NCI-H526 (cell line): ENCODE measurements around the gene ABCG4.
"Not testable (repeated sequence)": the region's sequence is repeated elsewhere in the genome, so short reads cannot be mapped to it uniquely, and the experiment has no call there.

Experiments
- DNase-seq, 2 experiments: peaks; one replicate each; lab custom pipeline; 2025; lab: John Stamatoyannopoulos, UW

Gene ABCG4

GRCh38 chr11:119181677-119182412, 33.0 kb downstream of the ABCG4 start:
- no peak for DNase-seq

DNA sequence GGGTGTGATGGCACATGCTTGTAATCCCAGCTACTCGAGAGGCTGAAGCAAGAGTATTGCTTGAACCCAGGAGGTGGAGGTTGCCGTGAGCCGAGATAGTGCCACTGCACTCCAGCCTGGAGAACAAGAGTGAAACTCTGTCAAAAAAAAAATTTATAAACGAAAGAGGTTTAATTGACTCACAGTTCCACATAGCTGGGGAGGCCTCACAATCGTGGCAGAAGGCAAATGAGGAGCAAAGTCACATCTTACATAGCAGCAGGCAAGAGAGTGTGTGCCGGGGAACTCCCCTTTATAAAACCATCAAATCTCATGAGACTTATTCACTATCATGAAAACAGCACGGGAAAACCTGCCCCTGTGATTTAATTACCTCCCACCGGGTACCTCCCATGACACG, 35.5 kb downstream of the ABCG4 start:
- DNase-seq: not testable (repeated sequence)

GRCh38 chr11:119185981-119186634, 37.3 kb downstream of the ABCG4 start:
- DNase-seq: no peak

DNA sequence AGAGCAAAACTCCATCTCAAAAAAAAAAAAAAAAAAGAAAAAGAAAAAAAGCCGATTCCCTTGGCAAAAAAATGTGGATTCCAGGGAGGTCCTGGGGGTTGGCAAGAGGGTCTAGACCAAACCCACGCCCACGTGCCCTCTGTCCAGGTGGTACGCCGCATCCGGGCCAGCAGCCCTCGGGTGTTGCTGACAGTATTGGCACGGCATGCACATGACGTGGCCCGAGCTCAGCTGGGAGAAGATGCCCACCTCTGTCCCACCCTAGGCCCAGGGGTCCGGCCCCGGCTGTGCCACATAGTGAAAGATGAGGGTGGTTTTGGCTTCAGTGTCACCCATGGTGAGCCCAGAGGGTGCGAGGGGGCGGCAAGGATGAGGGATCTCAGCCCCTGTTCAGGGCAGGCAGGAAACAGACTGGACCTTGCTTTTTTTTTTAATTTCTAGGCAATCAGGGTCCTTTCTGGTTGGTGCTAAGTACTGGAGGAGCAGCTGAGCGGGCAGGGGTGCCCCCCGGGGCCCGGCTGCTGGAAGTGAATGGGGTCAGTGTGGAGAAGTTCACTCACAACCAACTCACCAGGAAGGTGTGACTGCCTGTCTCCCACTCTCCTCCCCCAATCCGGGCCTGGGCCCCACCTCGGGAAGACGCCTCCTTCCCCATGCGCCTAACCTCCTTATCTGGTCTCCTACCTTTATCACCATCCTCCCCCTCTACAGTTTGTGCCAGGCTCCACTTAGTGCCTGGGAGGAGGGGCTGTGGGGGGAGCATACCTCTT, 38.5 kb downstream of the ABCG4 start:
- DNase-seq: no peak

GRCh38 chr11:119188067-119188466, 39.2 kb downstream of the ABCG4 start:
- DNase-seq: no peak

GRCh38 chr11:119188887-119189286, 40.0 kb downstream of the ABCG4 start:
- DNase-seq: no peak

DNA sequence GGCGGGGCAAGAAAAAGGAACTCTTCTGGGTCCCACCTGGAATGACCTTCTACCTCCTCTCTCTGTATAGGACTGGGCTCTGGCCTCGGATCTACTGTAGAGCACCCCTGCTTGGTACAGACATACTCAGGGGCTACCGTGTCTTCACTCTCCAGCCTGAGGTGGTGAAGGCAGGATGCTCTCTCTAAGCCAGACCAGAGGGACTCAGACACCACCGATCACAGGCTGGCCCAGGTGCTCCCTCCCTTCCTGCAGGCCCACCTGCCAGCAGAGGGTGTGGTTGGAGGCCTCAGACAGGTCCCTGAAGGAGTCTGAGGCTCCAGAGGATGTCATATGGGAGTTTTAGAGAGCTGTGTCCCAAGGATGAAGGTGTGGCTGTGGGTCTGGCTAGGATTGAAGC, 40.5 kb downstream of the ABCG4 start:
- peak in 1 of 2 experiments; percentile 31 for DNase-seq

DNA sequence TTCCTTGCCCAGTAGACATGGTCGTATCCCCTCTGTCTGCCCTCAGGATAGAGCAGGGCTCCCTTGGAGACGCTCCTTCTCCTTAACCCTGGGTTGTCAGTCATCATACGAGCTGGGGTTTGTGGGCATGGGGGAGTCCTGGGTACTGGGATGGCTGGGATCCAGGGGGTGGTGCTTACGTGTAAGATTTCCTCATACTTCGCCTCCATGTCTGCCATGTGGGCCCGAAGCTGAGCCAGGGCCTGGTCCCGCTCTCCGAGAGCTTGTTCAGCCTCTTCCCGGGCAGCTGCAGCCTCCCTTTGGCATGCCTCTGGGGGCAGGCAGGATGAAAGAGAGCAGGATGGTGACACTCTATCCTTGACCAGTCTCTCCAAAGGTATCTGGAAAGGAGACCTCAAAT, 41.7 kb downstream of the ABCG4 start:
- DNase-seq: no peak

- not testable (repeated sequence) for DNase-seq
Measured at GRCh38 chr11:119191265-119191664, 42.4 kb downstream of the ABCG4 start.

GRCh38 chr11:119192111-119192510, 43.3 kb downstream of the ABCG4 start:
- DNase-seq: no peak

- no peak for DNase-seq
Measured at GRCh38 chr11:119193001-119193400, 44.1 kb downstream of the ABCG4 start.

- no peak for DNase-seq
Measured at GRCh38 chr11:119193626-119194025, 44.8 kb downstream of the ABCG4 start.

DNA sequence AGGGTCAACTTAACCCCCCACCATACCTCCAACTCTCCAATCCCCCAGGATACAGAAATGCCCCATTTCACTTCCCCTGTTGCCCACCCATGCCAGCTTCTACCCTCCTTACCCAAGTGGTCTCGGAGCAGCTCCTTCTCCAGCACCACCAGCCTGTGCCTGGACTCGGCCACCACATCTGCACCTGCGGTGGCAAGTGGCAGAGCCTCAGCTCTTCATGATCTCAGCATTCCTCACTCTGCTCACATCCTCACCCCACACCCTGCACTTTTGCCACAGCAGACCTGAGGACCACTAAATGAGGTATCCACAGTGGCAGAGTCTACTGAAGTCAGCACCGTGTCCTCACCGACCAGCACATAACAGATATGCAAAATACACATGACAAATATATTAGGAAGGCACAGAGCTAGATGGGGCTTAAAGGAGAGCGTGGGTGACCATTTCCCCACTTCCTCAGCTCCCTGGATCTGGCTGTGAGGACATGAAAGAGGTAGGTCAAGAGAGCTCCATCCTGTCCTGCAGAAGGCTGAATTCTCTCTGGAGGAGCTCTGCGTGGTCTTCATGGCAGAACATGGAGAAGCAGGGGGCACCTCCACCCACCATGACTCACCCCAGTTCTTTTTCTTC, 46.1 kb downstream of the ABCG4 start:
- no peak for DNase-seq

DNA sequence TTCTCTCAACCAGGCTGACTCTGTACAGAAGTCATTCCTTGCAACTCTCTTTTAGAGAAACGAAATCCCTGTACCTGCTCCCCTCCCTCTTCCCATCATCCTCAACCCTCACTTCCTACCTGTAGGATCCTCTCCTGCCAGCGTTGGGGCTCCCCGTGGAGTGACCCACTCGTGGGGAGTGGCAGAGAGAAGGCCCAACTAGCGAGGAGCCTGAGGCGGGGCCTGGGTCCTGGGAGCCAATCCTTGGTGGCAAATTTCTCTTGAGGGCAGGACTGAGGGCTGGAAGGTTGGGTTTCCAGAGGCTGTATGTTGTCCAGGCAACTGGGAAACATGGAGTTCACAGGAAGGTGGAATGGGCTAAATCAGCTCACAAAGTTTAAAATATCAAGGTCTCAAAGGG, 46.8 kb downstream of the ABCG4 start:
- DNase-seq: peak; percentile 50 to 77

GRCh38 chr11:119196833-119197483, 48.1 kb downstream of the ABCG4 start:
- peak; percentile 94 to 98 for DNase-seq

DNA sequence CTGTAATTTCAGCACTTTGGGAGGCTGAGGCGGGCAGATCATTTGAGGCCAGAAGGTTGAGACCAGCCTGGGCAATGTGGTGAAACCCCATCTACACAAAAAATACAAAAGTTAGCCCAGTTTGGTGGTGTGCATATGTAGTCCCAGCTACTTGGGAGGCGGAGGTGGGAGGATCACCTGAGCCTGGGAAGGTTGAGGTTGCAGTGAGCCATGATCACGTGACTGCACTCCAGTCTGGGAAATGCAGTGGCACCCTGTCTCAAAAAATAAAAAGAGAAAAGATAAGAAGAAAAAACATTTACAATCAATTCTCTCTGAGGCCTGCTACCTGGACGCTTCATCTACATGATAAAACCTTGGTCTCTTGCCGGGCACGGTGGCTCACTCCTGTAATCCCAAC, 50.1 kb downstream of the ABCG4 start:
- no peak for DNase-seq

DNA sequence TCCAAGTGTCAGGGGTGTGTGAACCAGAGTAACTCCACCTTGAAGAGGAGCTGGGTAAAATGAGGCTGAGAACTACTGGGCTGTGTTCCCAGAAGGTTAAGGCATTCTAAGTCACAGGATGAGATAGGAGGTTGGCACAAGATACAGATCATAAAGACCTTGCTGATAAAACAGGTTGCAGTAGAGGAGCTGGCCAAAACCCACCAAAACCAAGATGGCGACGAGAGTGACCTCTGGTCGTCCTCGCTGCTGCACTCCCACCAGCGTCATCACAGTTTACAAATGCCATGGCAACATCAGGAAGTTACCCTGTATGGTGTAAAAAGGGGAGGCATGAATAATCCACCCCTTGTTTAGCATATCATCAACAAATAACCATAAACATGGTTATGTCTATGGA, 52.4 kb downstream of the ABCG4 start:
- not testable (repeated sequence) for DNase-seq

- no peak for DNase-seq
Measured at GRCh38 chr11:119202554-119202953, 53.7 kb downstream of the ABCG4 start.

DNA sequence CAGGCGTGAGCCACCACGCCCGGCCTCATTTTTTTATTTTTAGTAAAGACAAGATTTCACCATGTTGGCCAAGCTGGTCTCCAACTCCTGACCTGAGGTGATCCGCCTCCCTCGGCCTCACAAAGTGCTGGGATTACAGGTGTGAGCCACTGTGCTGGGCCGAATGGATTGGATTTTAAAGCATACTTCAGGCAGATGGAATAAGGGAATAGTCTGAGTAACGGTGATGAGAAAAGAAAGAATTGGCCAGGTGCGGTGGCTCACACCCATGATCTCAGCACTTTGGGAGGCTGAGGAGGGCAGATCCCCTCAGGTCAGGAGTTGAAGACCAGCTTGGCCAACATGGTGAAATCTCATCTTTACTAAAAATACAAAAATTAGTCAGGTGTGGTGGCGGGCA, 55.2 kb downstream of the ABCG4 start:
- DNase-seq: no peak

GRCh38 chr11:119205080-119205479, 56.2 kb downstream of the ABCG4 start:
- no peak for DNase-seq

DNA sequence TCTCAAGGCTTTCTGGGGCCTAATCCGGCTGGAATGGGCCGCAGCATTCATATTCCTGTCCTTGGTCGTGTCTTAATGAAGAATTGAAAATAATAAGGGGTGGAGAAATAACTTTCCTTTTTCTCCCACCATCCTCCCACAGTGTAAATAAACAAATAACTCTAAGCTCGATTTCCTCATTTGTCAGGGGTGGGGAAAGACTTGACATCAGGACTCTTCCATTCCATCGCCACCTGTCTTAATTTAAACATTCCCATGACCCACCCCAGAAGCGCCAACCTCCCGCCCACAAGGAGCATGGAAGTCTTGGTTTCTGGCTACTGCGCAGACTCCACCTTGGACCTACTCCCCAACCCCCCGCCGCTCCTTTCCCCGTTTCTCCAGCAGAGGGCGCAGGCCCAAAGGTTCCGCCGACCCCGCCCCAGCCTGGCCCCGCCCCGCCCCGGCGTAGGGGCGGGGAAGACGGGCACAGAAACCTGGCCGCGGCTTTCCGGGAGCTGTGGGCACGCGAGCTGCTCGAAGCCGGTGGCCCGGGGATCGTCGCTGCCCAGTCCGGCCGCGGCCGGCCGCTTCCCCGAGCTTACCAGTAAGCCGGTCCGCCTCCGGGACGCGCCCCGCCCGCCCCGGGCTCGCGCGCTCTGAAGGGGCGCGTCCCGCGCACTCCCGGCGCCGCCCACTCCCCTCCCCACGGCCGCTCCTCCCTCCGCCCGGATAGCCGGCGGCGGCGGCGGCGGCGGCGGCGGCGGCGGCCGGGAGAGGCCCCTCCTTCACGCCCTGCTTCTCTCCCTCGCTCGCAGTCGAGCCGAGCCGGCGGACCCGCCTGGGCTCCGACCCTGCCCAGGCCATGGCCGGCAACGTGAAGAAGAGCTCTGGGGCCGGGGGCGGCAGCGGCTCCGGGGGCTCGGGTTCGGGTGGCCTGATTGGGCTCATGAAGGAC, 57.0 kb downstream of the ABCG4 start, which contains the start of gene CBL:
Gene CBL (plus strand): TSS at position 766 of the 937 bp plus-strand sequence. CDS start 79 bp downstream, at position 845.
- peak; percentile 96 to 99 for DNase-seq
